OCI-LY1 (cell line): ENCODE data around the gene HMG20B.
"Not testable (repeated sequence)": the region's sequence is repeated elsewhere in the genome, so short reads cannot be mapped to it uniquely, and the experiment has no call there.

Experiments
- H2AFZ ChIP-seq: fragments of 200-600 bp; sonication (generic), shearing (Covaris generic); 2 replicates; pipeline ENCODE4 v1.6.0; 2014; ENCODE audit warnings: antibody characterized with exemption, mild to moderate bottlenecking, low read length
- H3F3A ChIP-seq: fragments of 200-600 bp; sonication (generic), shearing (Covaris generic); 2 replicates; pipeline ENCODE4 v1.6.0; 2014; ENCODE audit warnings: mild to moderate bottlenecking, antibody characterized with exemption, low read length, moderate library complexity; ENCODE audit not compliant: insufficient read depth
- H3K27ac ChIP-seq: fragments of 200-600 bp; sonication (generic); 2 replicates; pipeline ENCODE4 v1.5.1; 2014; ENCODE audit warnings: low read length, mixed run types, mild to moderate bottlenecking, low read depth; ENCODE audit not compliant: poor library complexity, severe bottlenecking
- H3K27me3 ChIP-seq: fragments of 200-600 bp; sonication (generic); 2 replicates; pipeline ENCODE4 v1.6.0; 2014; ENCODE audit warnings: antibody characterized with exemption, mild to moderate bottlenecking, low read length, moderate library complexity; ENCODE audit not compliant: insufficient read depth
- H3K36me3 ChIP-seq: fragments of 200-600 bp; sonication (generic); 2 replicates; pipeline ENCODE4 v1.6.1; 2014; ENCODE audit warnings: mild to moderate bottlenecking, antibody characterized with exemption, low read length, moderate library complexity, mixed read lengths; ENCODE audit not compliant: insufficient read depth
- H3K4me1 ChIP-seq: fragments of 200-600 bp; sonication (generic); 2 replicates; pipeline ENCODE4 v1.5.1; 2014; ENCODE audit warnings: mild to moderate bottlenecking, low read length, moderate library complexity; ENCODE audit not compliant: insufficient read depth, severe bottlenecking
- H3K4me2 ChIP-seq: fragments of 200-600 bp; sonication (generic), shearing (Covaris generic); 2 replicates; pipeline ENCODE4 v1.6.1; 2014; ENCODE audit warnings: low read length
- H3K4me3 ChIP-seq: fragments of 200-600 bp; sonication (generic); 2 replicates; pipeline ENCODE4 v1.5.1; 2014; ENCODE audit warnings: low read length, low read depth, mild to moderate bottlenecking, mixed read lengths; ENCODE audit not compliant: poor library complexity, severe bottlenecking
- H3K79me2 ChIP-seq: fragments of 200-600 bp; shearing (Covaris generic); 2 replicates; pipeline ENCODE4 v1.6.1; 2016; ENCODE audit warnings: mixed run types, low read length, mixed read lengths; ENCODE audit not compliant: insufficient read depth
- H3K9ac ChIP-seq: fragments of 200-600 bp; sonication (generic), shearing (Covaris generic); 2 replicates; pipeline ENCODE4 v1.6.1; 2014; ENCODE audit warnings: mild to moderate bottlenecking, low read length, mixed read lengths
- H3K9me2 ChIP-seq: fragments of 200-600 bp; sonication (generic), shearing (Covaris generic); 2 replicates; pipeline ENCODE4 v1.6.1; 2014; ENCODE audit warnings: low read depth, mild to moderate bottlenecking, low read length, mixed read lengths
- H3K9me3 ChIP-seq: fragments of 200-600 bp; shearing (Covaris generic); 2 replicates; pipeline ENCODE4 v1.6.1; 2014; ENCODE audit warnings: low read length, mixed read lengths
- H4K20me1 ChIP-seq: fragments of 200-600 bp; sonication (generic), shearing (Covaris generic); 2 replicates; pipeline ENCODE4 v1.6.0; 2016; ENCODE audit warnings: mild to moderate bottlenecking, low read length; ENCODE audit not compliant: insufficient read depth
- EZH2 ChIP-seq: fragments of 200-600 bp; sonication (generic), shearing (Covaris generic); IDR thresholded peaks from 2 replicates; pipeline ENCODE4 v1.8.0; 2017; ENCODE audit warnings: borderline replicate concordance, mixed run types, mild to moderate bottlenecking, antibody characterized with exemption, low read length, moderate library complexity, mixed read lengths
- TF ChIP-seq, protein P1 (sequence below): fragments of 200-600 bp; sonication (generic), shearing (Covaris generic); IDR thresholded peaks from 2 replicates; pipeline ENCODE4 v1.5.1; 2017; ENCODE audit warnings: mild to moderate bottlenecking, antibody characterized with exemption, low read length, moderate library complexity, mixed read lengths

Gene HMG20B

DNA sequence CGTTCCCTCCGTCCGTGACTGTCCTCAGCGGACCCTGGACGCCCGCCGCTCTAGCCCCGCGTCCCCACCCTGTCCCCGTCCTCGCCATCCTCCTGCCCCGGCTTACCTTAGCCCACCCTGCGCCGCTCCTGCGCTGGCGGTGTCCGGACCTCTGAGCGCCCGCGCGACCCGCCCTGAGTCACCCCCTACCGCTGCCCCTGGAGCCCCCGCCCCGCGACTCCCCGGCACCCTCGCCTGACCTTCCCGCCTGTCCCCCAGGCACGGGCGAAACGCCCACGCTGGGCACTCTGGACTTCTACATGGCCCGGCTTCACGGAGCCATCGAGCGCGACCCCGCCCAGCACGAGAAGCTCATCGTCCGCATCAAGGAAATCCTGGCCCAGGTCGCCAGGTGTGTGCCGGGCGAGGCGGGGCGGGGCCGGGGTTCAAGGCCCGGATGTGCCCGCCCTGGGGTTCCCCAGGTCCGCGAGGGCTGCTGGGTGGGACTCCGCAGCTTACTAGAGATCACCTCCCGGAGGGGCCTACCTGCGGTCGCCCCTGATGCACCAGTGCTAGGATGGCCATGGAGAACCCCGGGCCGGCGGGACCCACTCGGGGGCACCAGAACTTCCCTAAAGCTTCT lies 5.1 kb downstream of the HMG20B start:
- H3K27me3 ChIP-seq: no peaks in the 10 kb centered on the region
- no peaks in the 10 kb centered on the region for H3K79me2 ChIP-seq
- peaks cover 18% of the 10 kb centered on the region for H3K36me3 ChIP-seq
- no peak overlapping the region for H3K4me3 ChIP-seq
- no peak overlapping the region for H3K27ac ChIP-seq
- 0 out of 2 replicates have a peak, but pooled peaks cover 3% of the 10 kb centered on the region for H3F3A ChIP-seq
- no peak overlapping the region for H2AFZ ChIP-seq
- TF ChIP-seq, protein P1, sequence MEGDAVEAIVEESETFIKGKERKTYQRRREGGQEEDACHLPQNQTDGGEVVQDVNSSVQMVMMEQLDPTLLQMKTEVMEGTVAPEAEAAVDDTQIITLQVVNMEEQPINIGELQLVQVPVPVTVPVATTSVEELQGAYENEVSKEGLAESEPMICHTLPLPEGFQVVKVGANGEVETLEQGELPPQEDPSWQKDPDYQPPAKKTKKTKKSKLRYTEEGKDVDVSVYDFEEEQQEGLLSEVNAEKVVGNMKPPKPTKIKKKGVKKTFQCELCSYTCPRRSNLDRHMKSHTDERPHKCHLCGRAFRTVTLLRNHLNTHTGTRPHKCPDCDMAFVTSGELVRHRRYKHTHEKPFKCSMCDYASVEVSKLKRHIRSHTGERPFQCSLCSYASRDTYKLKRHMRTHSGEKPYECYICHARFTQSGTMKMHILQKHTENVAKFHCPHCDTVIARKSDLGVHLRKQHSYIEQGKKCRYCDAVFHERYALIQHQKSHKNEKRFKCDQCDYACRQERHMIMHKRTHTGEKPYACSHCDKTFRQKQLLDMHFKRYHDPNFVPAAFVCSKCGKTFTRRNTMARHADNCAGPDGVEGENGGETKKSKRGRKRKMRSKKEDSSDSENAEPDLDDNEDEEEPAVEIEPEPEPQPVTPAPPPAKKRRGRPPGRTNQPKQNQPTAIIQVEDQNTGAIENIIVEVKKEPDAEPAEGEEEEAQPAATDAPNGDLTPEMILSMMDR: no peak
- no peak for TF ChIP-seq EZH2
- no peaks in the 10 kb centered on the region for H3K9me2 ChIP-seq
- H3K9ac ChIP-seq: no peak overlapping the region
- no peaks in the 10 kb centered on the region for H3K9me3 ChIP-seq
- H4K20me1 ChIP-seq: no peaks in the 10 kb centered on the region
- no peak overlapping the region; the same call in 1 of the 2 replicates for H3K4me2 ChIP-seq
- peaks cover 15% of the 10 kb centered on the region for H3K4me1 ChIP-seq

DNA sequence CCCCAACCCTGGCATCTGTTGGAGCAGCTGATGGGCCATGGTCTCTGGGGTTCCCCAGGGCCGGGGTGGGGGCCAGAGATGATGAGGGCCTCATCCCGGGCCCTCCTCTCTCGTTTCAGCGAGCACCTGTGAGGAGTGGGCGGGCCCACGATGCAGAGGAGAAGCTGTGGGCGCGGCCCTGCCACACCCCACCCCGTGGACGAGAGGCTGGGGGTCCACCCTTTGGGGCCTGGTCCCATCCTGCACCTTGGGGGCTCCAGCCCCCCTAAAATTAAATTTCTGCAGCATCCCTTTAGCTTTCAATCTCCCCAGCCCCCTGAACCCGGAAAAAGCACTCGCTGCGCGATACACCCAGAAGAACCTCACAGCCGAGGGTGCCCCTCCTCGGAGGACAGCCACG lies 5.6 kb downstream of the HMG20B start:
- Histone ChIP-seq H3K4me3 (no peak overlapping the region), H3K4me1 (peaks cover 15% of the 10 kb centered on the region), H3K9me3 (no peaks in the 10 kb centered on the region), H3K9ac (no peak overlapping the region), H4K20me1 (no peaks in the 10 kb centered on the region), H3F3A (0 out of 2 replicates have a peak, but pooled peaks cover 3% of the 10 kb centered on the region), H3K4me2 (no peak overlapping the region), H3K27me3 (peaks cover 2% of the 10 kb centered on the region; the same call in 1 of the 2 replicates), H3K79me2 (no peaks in the 10 kb centered on the region), H2AFZ (no peak overlapping the region), H3K36me3 (peaks cover 18% of the 10 kb centered on the region), H3K27ac (no peak overlapping the region), H3K9me2 (no peaks in the 10 kb centered on the region)
- TF ChIP-seq, protein P1: no peak
- no peak for TF ChIP-seq EZH2

GRCh38 chr19:3580156-3580934 lies 7.6 kb downstream of the HMG20B start:
- TF ChIP-seq, protein P1: no peak
- no peak for TF ChIP-seq EZH2
- H3K9ac ChIP-seq: no peak overlapping the region

GRCh38 chr19:3581792-3582191 lies 9.0 kb downstream of the HMG20B start:
- not testable (repeated sequence) for H3K4me2 ChIP-seq, H3K9ac ChIP-seq, H3K27me3 ChIP-seq, H3F3A ChIP-seq, H3K4me3 ChIP-seq, H4K20me1 ChIP-seq, H3K9me3 ChIP-seq, H3K79me2 ChIP-seq, H3K27ac ChIP-seq, H3K4me1 ChIP-seq, H2AFZ ChIP-seq, H3K36me3 ChIP-seq, H3K9me2 ChIP-seq

More at GRCh38 chr19:3580156-3580934, 7.6 kb downstream of the HMG20B start:
- Histone ChIP-seq H3K9me2 (no peaks in the 10 kb centered on the region), H4K20me1 (no peaks in the 10 kb centered on the region), H2AFZ (no peak overlapping the region), H3K4me1 (peaks cover 15% of the 10 kb centered on the region), H3K79me2 (no peaks in the 10 kb centered on the region), H3K4me3 (no peak overlapping the region), H3K4me2 (no peak overlapping the region), H3K27me3 (peaks cover 2% of the 10 kb centered on the region; the same call in 1 of the 2 replicates), H3F3A (no peaks in the 10 kb centered on the region), H3K36me3 (peaks cover 7% of the 10 kb centered on the region; the same call in 1 of the 2 replicates), H3K9me3 (no peaks in the 10 kb centered on the region), H3K27ac (no peak overlapping the region)

GRCh38 chr19:3584036-3584802 lies 11.5 kb downstream of the HMG20B start:
- H3K36me3 ChIP-seq, H4K20me1 ChIP-seq: not testable (repeated sequence)

More at GRCh38 chr19:3584036-3584802, 11.5 kb downstream of the HMG20B start:
- not testable (repeated sequence) for H3K9me3 ChIP-seq, H3K4me1 ChIP-seq, H3F3A ChIP-seq, H3K27me3 ChIP-seq, H3K4me3 ChIP-seq, H2AFZ ChIP-seq, H3K79me2 ChIP-seq, H3K4me2 ChIP-seq, H3K27ac ChIP-seq, H3K9me2 ChIP-seq, H3K9ac ChIP-seq
